ENCODE measurements around the gene ZNF648.

ZNF648 gene

DNA sequence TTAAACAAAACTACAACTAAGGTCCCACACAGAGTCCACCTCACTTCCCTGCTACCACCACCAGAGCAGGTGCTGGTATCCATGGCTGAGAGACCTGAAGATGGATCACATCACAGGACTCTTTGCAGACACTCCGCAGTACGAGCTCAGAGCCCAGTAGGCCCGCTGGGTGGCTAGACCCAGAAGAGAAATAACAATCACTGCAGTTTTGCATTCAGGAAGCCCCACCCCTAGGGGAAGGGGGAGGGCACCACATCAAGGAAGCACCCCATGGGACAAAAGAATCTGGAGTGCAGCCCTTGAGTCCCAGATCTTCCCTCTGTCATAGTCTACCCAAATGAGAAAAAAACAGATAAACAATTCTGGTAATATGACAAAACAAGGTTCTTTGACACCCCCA is 56.9 kb downstream of the ZNF648 start:
- H2AFZ ChIP-seq (ENCODE audit: low read depth, low read length, severe bottlenecking) = no peak overlapping the region
- no peaks in the 10 kb centered on the region for H3K9me3 ChIP-seq (ENCODE audit: insufficient read depth, low read length)
- H3K9ac ChIP-seq (ENCODE audit: low read length) = no peak overlapping the region

More for the DNA sequence above, 56.9 kb downstream of the ZNF648 start:
- Histone ChIP-seq H3K4me2 (ENCODE audit: low read depth, low read length, poor library complexity, severe bottlenecking) (no peak overlapping the region), H3K79me2 (ENCODE audit: insufficient read depth, low read length) (no peaks in the 10 kb centered on the region), H3K27ac (ENCODE audit: low read depth, low read length) (no peak overlapping the region), H3K27me3 (ENCODE audit: low read length) (no peaks in the 10 kb centered on the region), H3K4me3 (ENCODE audit: insufficient read depth, low read length, poor library complexity, severe bottlenecking) (no peak overlapping the region), H3K9me2 (replicated peaks; ENCODE audit: insufficient read depth, low read length) (no peaks in the 10 kb centered on the region), H4K20me1 (ENCODE audit: low read depth, low read length) (no peaks in the 10 kb centered on the region), H3K36me3 (ENCODE audit: low read length) (no peaks in the 10 kb centered on the region), H3F3A (ENCODE audit: insufficient read depth) (no peaks in the 10 kb centered on the region)
- TF ChIP-seq EZH2phosphoT487 (conservative IDR thresholded peaks at IDR 0.05; ENCODE audit: low read length) = no peak
- TF ChIP-seq, protein P1, sequence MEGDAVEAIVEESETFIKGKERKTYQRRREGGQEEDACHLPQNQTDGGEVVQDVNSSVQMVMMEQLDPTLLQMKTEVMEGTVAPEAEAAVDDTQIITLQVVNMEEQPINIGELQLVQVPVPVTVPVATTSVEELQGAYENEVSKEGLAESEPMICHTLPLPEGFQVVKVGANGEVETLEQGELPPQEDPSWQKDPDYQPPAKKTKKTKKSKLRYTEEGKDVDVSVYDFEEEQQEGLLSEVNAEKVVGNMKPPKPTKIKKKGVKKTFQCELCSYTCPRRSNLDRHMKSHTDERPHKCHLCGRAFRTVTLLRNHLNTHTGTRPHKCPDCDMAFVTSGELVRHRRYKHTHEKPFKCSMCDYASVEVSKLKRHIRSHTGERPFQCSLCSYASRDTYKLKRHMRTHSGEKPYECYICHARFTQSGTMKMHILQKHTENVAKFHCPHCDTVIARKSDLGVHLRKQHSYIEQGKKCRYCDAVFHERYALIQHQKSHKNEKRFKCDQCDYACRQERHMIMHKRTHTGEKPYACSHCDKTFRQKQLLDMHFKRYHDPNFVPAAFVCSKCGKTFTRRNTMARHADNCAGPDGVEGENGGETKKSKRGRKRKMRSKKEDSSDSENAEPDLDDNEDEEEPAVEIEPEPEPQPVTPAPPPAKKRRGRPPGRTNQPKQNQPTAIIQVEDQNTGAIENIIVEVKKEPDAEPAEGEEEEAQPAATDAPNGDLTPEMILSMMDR (IDR thresholded peaks at IDR 0.05; ENCODE audit: insufficient read depth, low read length, poor library complexity, severe bottlenecking) = no peak

All from SU-DHL-6 (cell line).